HL-60 (cell line): Measurements from ENCODE around the gene FSHB.

Experiments
- DNase-seq, 2 experiments: peaks; one replicate each; pipeline ENCODE4 v3.0.0-alpha.2; 2010 to 2020; ENCODE audit warnings: low read depth in 1 of 2, low spot score in 1 of 2
- H3K27ac ChIP-seq: fragments of 250-450 bp; sonication (Bioruptor Pico); replicated peaks from 2 replicates; pipeline ENCODE4 v1.5.1; 2020; ENCODE audit warnings: mild to moderate bottlenecking, moderate library complexity
- H3K27me3 ChIP-seq: fragments of 250-450 bp; sonication (Bioruptor Pico); 2 replicates; pipeline ENCODE4 v1.5.1; 2021; ENCODE audit warnings: mild to moderate bottlenecking, moderate library complexity; ENCODE audit not compliant: insufficient read depth, poor library complexity, severe bottlenecking
- H3K4me3 ChIP-seq: replicated peaks from 2 replicates; pipeline ENCODE4 v1.5.1; 2011; ENCODE audit warnings: mild to moderate bottlenecking, control low read depth, low read length; ENCODE audit not compliant: insufficient read depth
- GABPA ChIP-seq: IDR thresholded peaks from 2 replicates; pipeline ENCODE4 v1.6.1; 2012; ENCODE audit warnings: low read depth
- POLR2AphosphoS5 ChIP-seq: IDR thresholded peaks from 2 replicates; pipeline ENCODE4 v1.6.1; 2012; ENCODE audit warnings: low read depth
- REST ChIP-seq: IDR thresholded peaks from 2 replicates; pipeline ENCODE4 v1.6.1; 2012; ENCODE audit warnings: low read depth; ENCODE audit not compliant: insufficient replicate concordance
- SPI1 ChIP-seq: IDR thresholded peaks from 2 replicates; pipeline ENCODE4 v1.6.1; 2012; ENCODE audit warnings: low read depth, mild to moderate bottlenecking, borderline replicate concordance
- TF ChIP-seq, protein P1 (sequence below): IDR thresholded peaks from one replicate; pipeline ENCODE4 v1.5.1; 2011; ENCODE audit warnings: low read length, control low read depth, inconsistent platforms; ENCODE audit not compliant: insufficient read depth

Gene FSHB

DNA sequence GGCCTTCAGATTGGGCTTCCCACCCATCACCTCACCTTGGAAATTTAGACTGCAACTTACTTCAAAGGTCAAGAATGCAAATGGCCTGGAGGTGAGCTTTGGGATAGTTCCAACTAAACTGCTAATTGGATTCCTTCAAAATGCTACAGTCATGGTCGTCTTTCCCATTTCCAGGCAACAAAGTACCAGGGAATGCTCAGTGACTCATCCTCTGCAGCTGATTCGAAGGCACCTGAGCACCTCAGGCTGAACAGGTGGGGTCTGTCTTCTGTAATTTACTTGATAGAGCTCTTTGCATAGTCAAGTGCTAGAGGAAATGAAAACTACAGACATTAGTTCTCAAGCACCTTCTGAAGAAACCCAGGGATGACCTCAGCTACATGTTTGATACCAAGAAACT is 20.5 kb upstream of the FSHB start:
- TF ChIP-seq, protein P1, sequence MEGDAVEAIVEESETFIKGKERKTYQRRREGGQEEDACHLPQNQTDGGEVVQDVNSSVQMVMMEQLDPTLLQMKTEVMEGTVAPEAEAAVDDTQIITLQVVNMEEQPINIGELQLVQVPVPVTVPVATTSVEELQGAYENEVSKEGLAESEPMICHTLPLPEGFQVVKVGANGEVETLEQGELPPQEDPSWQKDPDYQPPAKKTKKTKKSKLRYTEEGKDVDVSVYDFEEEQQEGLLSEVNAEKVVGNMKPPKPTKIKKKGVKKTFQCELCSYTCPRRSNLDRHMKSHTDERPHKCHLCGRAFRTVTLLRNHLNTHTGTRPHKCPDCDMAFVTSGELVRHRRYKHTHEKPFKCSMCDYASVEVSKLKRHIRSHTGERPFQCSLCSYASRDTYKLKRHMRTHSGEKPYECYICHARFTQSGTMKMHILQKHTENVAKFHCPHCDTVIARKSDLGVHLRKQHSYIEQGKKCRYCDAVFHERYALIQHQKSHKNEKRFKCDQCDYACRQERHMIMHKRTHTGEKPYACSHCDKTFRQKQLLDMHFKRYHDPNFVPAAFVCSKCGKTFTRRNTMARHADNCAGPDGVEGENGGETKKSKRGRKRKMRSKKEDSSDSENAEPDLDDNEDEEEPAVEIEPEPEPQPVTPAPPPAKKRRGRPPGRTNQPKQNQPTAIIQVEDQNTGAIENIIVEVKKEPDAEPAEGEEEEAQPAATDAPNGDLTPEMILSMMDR, result no peak
- TF ChIP-seq SPI1, result no peak
- no peak for TF ChIP-seq GABPA
- no peak for TF ChIP-seq REST
- no peak for TF ChIP-seq POLR2AphosphoS5
- Histone ChIP-seq H3K27me3 (no peaks in the 10 kb centered on the region), H3K4me3 (no peak overlapping the region), H3K27ac (no peak overlapping the region)
- no peak for DNase-seq

DNA sequence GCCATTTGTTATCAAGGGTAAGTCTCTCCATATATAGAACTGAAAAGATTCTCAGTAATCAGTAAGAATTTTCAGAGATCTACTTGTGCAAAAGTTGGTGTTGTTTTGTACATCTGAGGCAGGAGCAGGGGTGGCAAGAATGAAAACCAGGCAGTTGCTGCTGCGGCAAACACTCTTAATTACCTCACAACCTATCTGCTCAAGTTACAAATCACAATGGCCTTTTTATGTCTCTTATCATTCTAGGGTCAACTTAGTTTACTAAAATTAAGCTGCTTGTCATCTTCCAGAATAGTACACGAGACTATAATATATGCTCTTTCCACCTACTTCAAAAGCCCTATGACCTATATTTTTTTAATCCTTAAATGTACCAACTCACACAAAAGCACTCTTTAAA is 14.3 kb upstream of the FSHB start:
- Histone ChIP-seq H3K4me3 (no peak overlapping the region), H3K27ac (no peak overlapping the region), H3K27me3 (no peaks in the 10 kb centered on the region)
- no peak for DNase-seq
- TF ChIP-seq SPI1, result no peak
- TF ChIP-seq POLR2AphosphoS5, result no peak
- no peak for TF ChIP-seq REST
- TF ChIP-seq, protein P1, result no peak

DNA sequence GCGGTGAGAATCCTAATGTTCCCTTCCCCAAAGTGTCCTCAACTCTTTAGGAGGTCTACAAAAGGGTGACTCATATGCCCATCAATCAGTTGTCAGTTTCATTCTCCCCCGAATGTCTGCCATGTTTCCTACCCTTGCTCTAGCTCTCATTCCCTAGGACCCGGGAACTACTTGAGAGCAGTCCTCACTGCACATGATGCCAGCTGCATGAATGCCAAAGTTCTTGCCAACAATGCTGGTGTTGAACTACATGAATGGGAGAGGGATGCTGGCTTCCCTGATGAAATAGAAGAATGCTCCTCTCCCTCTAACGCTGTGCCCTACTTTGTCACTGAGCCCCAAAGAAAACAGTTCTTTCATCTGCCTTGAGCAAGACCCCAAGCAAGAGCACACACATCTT is 12.5 kb upstream of the FSHB start:
- TF ChIP-seq REST (no peak), SPI1 (no peak), POLR2AphosphoS5 (no peak), GABPA (no peak)
- TF ChIP-seq, protein P1, result no peak
- H3K27me3 ChIP-seq, result no peaks in the 10 kb centered on the region
- H3K27ac ChIP-seq, result no peak overlapping the region
- no peak for DNase-seq
- no peak overlapping the region for H3K4me3 ChIP-seq
